Renal cortex interstitium (tissue), 15 donors: Measurements from ENCODE around the gene POP4. TPM values are rescaled to one million over a fixed set of nuclear protein-coding genes. Genes with fewer than 3 reads are reported as not detected.
"Not testable (repeated sequence)": the region's sequence is repeated elsewhere in the genome, so short reads cannot be mapped to it uniquely, and the experiment has no call there.

Experiments
- DNase-seq, 11 donors: peaks; one replicate each; pipeline ENCODE4 v3.0.0-alpha.2; 2013; ENCODE audit warnings: low read depth in 9 of 11, low spot score in 4 of 11; ENCODE audit errors: extremely low read depth in 1 of 11
- long read RNA-seq, 16 experiments: transcript quantifications; one replicate each; lab custom pipeline, GENCODE V29; 2026
- polyA plus RNA-seq, 3 donors: library from polyadenylated mRNA; unstranded; fragments of 120-200 nt; gene quantifications; one replicate each; pipeline ENCODE4 v1.2.1, GENCODE V29; 2013; ENCODE audit not compliant: insufficient read length in 3 of 3

Gene POP4
- 10 to 100 TPM; 58.1 to 75.1 (median 64.2) TPM for polyA plus RNA-seq
- long read RNA-seq, donor 1, transcript POP4-202 (7 exons, 3,385 nt): major isoform, 8 of 10 reads
- long read RNA-seq, donor 1, partial matches to known transcripts: 0 of 10 reads
- long read RNA-seq, donor 1, other reads (novel, unspliced or antisense): 0 of 10 reads
- long read RNA-seq, donor 2, transcript POP4-202 (7 exons, 3,385 nt): major isoform, 7 of 7 reads
- long read RNA-seq, donor 2, partial matches to known transcripts: 0 of 7 reads
- long read RNA-seq, donor 2, other reads (novel, unspliced or antisense): 0 of 7 reads
- long read RNA-seq, donor 3, transcript POP4-202 (7 exons, 3,385 nt): major isoform, 24 of 32 reads
- long read RNA-seq, donor 3, partial matches to known transcripts: 6 of 32 reads
- long read RNA-seq, donor 3, other reads (novel, unspliced or antisense): 0 of 32 reads
- long read RNA-seq, donor 4, transcript POP4-202 (7 exons, 3,385 nt): major isoform, 18 of 19 reads
- long read RNA-seq, donor 4, partial matches to known transcripts: 0 of 19 reads
- long read RNA-seq, donor 4, other reads (novel, unspliced or antisense): 0 of 19 reads
- long read RNA-seq, donor 5, transcript POP4-202 (7 exons, 3,385 nt): major isoform, 22 of 22 reads
- long read RNA-seq, donor 5, partial matches to known transcripts: 0 of 22 reads
- long read RNA-seq, donor 5, other reads (novel, unspliced or antisense): 0 of 22 reads
- long read RNA-seq, donor 6, transcript POP4-202 (7 exons, 3,385 nt): major isoform, 8 of 9 reads
- long read RNA-seq, donor 6, partial matches to known transcripts: 0 of 9 reads
- long read RNA-seq, donor 6, other reads (novel, unspliced or antisense): 0 of 9 reads
- long read RNA-seq, donor 7, transcript POP4-202 (7 exons, 3,385 nt): major isoform, 17 of 17 reads
- long read RNA-seq, donor 7, partial matches to known transcripts: 0 of 17 reads
- long read RNA-seq, donor 7, other reads (novel, unspliced or antisense): 0 of 17 reads
- long read RNA-seq, donor 8, transcript POP4-202 (7 exons, 3,385 nt): major isoform, 24 of 34 reads
- long read RNA-seq, donor 8, partial matches to known transcripts: 8 of 34 reads
- long read RNA-seq, donor 8, other reads (novel, unspliced or antisense): 0 of 34 reads
- long read RNA-seq, donor 9, transcript POP4-202 (7 exons, 3,385 nt): major isoform, 10 of 11 reads
- long read RNA-seq, donor 9, partial matches to known transcripts: 0 of 11 reads
- long read RNA-seq, donor 9, other reads (novel, unspliced or antisense): 0 of 11 reads
- long read RNA-seq, donor 10, transcript POP4-202 (7 exons, 3,385 nt): major isoform, 16 of 18 reads
- long read RNA-seq, donor 10, partial matches to known transcripts: 0 of 18 reads
- long read RNA-seq, donor 10, other reads (novel, unspliced or antisense): 0 of 18 reads
- long read RNA-seq, donor 11, transcript POP4-202 (7 exons, 3,385 nt): major isoform, 11 of 11 reads
- long read RNA-seq, donor 11, partial matches to known transcripts: 0 of 11 reads
- long read RNA-seq, donor 11, other reads (novel, unspliced or antisense): 0 of 11 reads
- long read RNA-seq, donor 12, partial matches to known transcripts: 0 of 3 reads
- long read RNA-seq, donor 12, other reads (novel, unspliced or antisense): 0 of 3 reads
- long read RNA-seq, donor 13, transcript POP4-202 (7 exons, 3,385 nt): major isoform, 20 of 22 reads
- long read RNA-seq, donor 13, partial matches to known transcripts: 0 of 22 reads
- long read RNA-seq, donor 13, other reads (novel, unspliced or antisense): 0 of 22 reads
- long read RNA-seq, donor 14, transcript POP4-202 (7 exons, 3,385 nt): major isoform, 14 of 15 reads
- long read RNA-seq, donor 14, partial matches to known transcripts: 0 of 15 reads
- long read RNA-seq, donor 14, other reads (novel, unspliced or antisense): 0 of 15 reads
- long read RNA-seq, donor 15, transcript POP4-202 (7 exons, 3,385 nt): major isoform, 7 of 9 reads
- long read RNA-seq, donor 15, partial matches to known transcripts: 0 of 9 reads
- long read RNA-seq, donor 15, other reads (novel, unspliced or antisense): 0 of 9 reads
- long read RNA-seq, donor 16, transcript POP4-202 (7 exons, 3,385 nt): major isoform, 20 of 23 reads
- long read RNA-seq, donor 16, partial matches to known transcripts: 0 of 23 reads
- long read RNA-seq, donor 16, other reads (novel, unspliced or antisense): 0 of 23 reads

- DNase-seq: peak; percentile 94 to 99 (median 97)
These were observed at the start of gene POP4 for GRCh38 chr19:29605653-29606419. Gene POP4 (plus strand): TSS chr19:29606283. CDS start chr19:29606319, 36 bp downstream.

- not testable (repeated sequence) for DNase-seq
These were observed 47.0 kb upstream of the POP4 start for GRCh38 chr19:29559110-29559509.

GRCh38 chr19:29559743-29560142 lies 46.3 kb upstream of the POP4 start:
- DNase-seq: no peak

- no peak for DNase-seq
These were observed 45.6 kb upstream of the POP4 start for GRCh38 chr19:29560313-29561075.

GRCh38 chr19:29561601-29562000 lies 44.5 kb upstream of the POP4 start:
- DNase-seq: no peak

GRCh38 chr19:29562299-29563297 lies 43.5 kb upstream of the POP4 start:
- no peak for DNase-seq

- peak in 3 of 11 donors; percentile 12 to 25 (median 15) for DNase-seq
These were observed 42.5 kb upstream of the POP4 start for GRCh38 chr19:29563486-29564101.

GRCh38 chr19:29564574-29565005 lies 41.5 kb upstream of the POP4 start:
- DNase-seq: no peak

- DNase-seq: no peak
These were observed 40.9 kb upstream of the POP4 start for GRCh38 chr19:29565171-29565570.

GRCh38 chr19:29566496-29567054 lies 39.5 kb upstream of the POP4 start:
- DNase-seq: no peak

GRCh38 chr19:29567366-29567915 lies 38.6 kb upstream of the POP4 start:
- no peak for DNase-seq

GRCh38 chr19:29568036-29569025 lies 37.8 kb upstream of the POP4 start:
- no peak for DNase-seq
